Raji (cell line): ENCODE data around the gene WNT5A.

Experiments
- POLR2A ChIP-seq: IDR thresholded peaks from 2 replicates; pipeline ENCODE4 v1.6.1; 2011; ENCODE audit warnings: low read depth, low read length, control low read depth; ENCODE audit not compliant: insufficient read depth

Gene WNT5A

GRCh38 chr3:55486857-55487380 is at the start of gene WNT5A:
TSS of gene WNT5A (minus strand) at chr3:55487306. CDS start at chr3:55486985, 321 bp downstream.
- TF ChIP-seq POLR2A = no peak; the same call in 1 of the 2 replicates

DNA sequence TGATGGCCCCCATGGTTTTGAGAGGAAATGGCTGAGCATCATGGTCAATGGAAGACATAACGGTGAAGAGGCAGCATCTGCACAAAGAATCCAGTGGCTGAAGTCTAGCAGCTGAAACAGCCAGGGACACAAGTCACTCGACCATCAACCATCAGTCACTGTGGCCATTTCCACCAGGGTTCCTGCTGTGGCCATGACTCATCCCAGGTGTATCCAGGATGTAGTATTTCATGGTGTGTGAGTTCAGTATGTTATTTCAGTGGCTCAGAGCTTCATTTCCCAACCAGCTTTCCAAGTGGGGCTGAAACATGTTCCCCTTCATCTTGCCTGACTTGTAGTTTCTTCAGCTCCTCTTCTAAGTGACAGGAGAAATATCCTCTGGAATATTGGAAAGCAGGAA is 47.8 kb upstream of the WNT5A start:
- no peak for TF ChIP-seq POLR2A

DNA sequence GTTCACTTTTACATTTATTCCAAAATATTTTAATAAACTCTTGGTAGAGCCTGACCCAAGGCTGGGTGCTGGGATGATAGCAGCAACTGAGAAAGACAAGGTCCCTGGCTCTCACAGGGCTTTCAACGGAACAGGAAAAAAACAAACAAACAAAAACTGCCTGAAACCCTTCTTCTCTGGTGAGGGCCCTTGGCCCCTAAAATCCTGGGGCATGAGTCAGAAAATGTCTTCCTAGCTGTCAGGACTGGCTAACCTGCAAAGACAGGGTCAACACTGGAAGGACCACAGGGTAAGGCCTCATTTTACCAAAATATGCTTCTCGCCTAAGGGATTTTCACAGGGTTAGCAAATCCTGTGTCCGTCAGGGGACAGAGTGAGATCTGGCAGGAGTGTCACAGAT is 45.7 kb upstream of the WNT5A start:
- no peak for TF ChIP-seq POLR2A

DNA sequence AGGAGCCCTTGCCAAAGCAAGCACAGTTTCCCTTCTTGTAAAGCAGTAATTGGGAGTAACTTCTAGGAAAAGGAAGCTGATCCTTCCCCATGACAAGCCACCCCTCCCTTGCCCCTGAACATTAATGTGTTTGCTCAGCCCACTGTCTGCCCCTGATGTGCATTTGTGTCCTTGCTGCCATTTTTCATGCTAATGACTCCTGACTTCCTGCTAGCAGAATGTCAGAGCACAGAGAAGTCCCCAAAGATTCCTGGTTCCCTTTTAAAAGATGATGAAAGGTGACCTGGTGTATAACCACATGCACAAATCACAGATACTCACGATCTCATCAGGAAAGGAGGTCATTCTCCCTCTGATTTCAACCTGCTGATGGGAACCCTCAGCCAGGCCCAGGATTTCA is 44.2 kb upstream of the WNT5A start:
- no peak for TF ChIP-seq POLR2A

- no peak for TF ChIP-seq POLR2A
These were observed 40.3 kb upstream of the WNT5A start for GRCh38 chr3:55527361-55527760.

- no peak for TF ChIP-seq POLR2A
These were observed 39.4 kb upstream of the WNT5A start for GRCh38 chr3:55526332-55527030.

GRCh38 chr3:55525436-55525835 is 38.3 kb upstream of the WNT5A start:
- TF ChIP-seq POLR2A = no peak

DNA sequence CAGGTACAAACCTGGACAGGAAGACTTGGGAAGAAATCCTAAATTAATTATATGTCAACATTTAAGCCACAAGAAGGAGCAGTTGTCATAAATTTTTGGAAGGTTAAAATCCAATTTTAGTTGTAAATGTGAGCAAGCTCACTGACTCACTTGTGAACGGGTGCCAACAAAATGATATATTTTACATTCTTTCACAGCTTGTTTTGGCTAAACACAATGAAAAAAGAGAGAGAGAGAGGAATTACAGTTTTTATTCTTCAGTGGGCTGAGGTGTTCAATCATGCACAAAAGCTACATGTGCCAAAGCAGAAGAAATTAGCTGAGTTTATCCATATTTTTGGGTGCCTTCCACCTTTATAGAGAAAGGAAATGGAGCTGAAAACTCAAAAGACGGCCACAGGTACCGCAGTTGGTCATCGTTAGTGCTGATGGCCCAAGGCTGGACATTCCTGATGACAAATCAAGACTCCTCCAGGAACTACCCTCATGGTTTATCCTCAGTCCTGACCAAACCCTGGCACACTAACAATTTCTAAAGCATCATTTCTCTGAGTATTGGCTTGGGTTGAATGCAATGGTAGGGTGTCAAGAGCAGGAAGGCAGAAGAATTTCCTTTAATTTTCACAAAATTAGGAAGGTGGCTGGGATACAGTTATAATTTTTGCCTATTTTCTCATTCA is 37.6 kb upstream of the WNT5A start:
- no peak for TF ChIP-seq POLR2A

GRCh38 chr3:55523471-55523870 is 36.4 kb upstream of the WNT5A start:
- TF ChIP-seq POLR2A = no peak

DNA sequence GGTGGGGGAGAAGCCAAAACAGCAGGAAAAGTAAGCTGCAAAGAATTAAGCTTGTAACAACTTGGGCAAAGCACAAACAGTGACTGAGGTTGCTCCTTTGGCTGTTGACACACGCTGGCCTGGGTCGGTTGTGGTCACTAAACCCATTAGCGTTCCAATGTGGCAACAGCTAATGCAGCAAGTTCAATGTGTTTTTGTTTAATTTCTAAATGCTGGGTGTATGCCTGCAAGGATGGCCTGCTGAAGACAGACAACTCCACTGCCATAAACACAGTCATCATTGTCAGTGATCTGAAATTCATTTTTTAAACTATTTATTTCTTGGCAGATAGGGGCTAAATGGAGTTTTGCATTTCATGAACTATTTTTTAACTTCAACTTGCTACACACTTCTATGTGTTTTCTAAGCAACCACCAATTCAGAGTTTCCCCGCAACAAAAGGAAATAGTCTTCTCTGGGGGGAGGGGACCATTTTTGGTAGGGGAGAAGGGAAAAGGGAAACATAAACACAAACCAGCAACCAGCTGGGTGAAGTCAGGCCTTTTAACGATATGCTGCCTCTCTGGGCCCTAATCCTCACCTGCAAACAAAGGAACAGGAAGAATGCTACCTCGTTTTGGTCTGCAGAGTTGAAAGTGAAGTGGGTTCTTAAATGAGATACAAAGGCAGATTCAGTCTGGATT is 34.8 kb upstream of the WNT5A start:
- TF ChIP-seq POLR2A = no peak

GRCh38 chr3:55521064-55521737 is 34.1 kb upstream of the WNT5A start:
- no peak for TF ChIP-seq POLR2A

DNA sequence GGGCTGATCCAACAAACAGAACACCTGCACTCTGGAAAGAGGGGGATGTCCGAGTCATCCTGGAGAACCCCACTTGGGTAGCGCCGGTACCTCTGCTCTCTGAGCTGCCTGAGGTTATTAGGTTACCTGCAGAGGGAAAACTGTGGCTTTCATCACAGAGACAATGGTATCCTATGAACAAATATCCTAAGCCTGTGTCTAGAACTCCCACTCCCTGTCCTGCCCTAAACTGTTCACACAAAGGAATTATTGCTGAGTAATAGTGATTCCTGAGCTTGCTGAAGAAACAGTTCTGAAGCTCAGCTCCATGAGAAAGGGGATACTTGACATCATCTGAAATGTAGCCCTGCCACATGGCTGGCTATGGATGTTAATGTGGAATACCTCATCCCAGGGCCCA is 31.9 kb upstream of the WNT5A start:
- no peak for TF ChIP-seq POLR2A

GRCh38 chr3:55518451-55518850 is 31.3 kb upstream of the WNT5A start:
- no peak for TF ChIP-seq POLR2A

DNA sequence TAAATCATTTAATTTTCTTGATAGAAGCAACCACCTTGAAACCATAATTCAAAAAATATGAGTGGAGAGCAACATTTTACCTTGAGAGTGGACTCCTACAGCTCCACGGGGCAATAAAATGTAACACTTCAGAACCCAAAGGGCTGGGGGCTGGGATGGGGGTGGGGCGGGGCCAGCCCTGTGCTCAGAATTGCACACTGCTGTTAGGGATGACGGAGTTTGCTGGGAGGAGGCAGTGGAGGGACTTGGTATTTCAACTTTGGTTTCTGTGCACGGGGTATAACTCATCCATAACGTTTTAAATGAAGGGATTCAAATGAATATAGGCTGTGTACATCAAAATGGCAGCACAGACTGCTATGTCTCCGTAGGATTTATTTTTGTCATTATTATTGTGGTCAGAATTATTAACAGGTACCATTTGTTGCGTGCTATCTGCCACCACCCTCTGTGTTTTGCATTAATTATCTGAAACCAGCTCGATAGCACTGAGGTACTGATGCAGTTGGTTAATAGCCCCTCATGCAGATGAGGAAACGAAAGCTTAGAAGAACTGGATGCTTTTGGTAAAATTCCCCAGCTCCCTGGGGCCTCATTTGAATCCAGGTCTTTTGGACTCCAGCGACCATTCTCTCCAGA is 29.4 kb upstream of the WNT5A start:
- TF ChIP-seq POLR2A = no peak
